ENCODE measurements around the gene ZNF784. TPM values are rescaled to one million over a fixed set of nuclear protein-coding genes. Genes with fewer than 3 reads are reported as not detected.

Gene ZNF784
- total RNA-seq, 1 experiment from 2014 or later = 3.1 TPM

GRCh38 chr19:55593096-55593772 lies 31.1 kb downstream of the ZNF784 start:
- ChIA-PET POLR2A (no interaction called here), CTCF (interaction anchor here (1.1 kb wide), 1 partner anchor 38 kb away, joined by 4 read pairs; no protein-coding TSS in a partner anchor)
- no peak for TF ChIP-seq CTCF (IDR thresholded peaks at IDR 0.05; ENCODE audit: unreplicated experiment)

DNA sequence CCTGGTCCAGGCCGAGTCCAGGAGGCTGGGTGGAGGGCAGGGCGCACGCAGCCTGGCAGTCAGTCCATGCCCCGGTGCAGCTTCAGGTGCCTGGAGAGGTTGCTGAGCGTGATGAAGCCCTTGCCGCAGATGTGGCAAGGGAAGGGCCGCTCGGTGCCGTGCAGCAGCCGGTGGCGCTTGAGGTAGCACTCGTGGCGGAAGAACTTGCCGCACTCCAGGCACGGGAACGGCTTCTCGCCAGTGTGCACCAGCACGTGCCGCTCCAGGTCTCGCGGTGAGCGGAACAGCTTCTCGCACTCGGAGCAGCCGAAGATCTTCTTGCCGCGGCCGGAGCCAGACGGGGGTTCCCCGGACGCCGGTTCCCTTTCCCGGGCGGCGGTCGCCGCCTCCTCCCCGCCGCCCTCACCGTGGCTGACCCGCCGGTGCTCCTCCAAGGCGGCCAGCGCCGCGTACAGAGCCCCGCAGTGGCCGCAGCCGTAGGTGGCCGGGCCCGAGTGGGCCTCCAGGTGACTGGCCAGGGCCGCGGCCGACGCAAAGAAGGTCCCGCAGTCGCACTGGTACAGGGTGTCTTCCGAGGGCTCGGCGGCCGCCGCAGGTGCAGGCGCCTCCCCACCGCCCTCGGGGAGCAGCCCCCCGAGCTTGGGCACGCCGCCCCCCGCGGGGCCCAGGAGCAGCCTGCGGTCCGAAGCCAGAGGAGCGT lies 31.8 kb downstream of the ZNF784 start:
- Mint-ChIP-seq H3K27ac (ENCODE audit: low read depth, unreplicated experiment) (no peak overlapping the region), H3K4me1 (ENCODE audit: insufficient read depth, unreplicated experiment) (peaks cover 6% of the 10 kb centered on the region), H3K4me3 (ENCODE audit: unreplicated experiment) (no peak overlapping the region), H3K27me3 (ENCODE audit: insufficient read depth, unreplicated experiment) (no peaks in the 10 kb centered on the region), H3K9me3 (ENCODE audit: unreplicated experiment) (no peaks in the 10 kb centered on the region), H3K36me3 (ENCODE audit: insufficient read depth, unreplicated experiment) (peaks cover 33% of the 10 kb centered on the region)
- TF ChIP-seq CTCF (IDR thresholded peaks at IDR 0.05; ENCODE audit: unreplicated experiment) = no peak
- CTCF ChIA-PET = interaction anchor here (1.1 kb wide), 1 partner anchor 39 kb away, joined by 4 read pairs; no protein-coding TSS in a partner anchor
- BruUV-seq (replicated peaks) = no TSS peak
- intact Hi-C loops (cut with micrococcal nuclease) = no loop called here
- DNase-seq (ENCODE audit: unreplicated experiment) = no peak
- POLR2A ChIA-PET = no interaction called here

More at GRCh38 chr19:55593096-55593772, 31.1 kb downstream of the ZNF784 start:
- Mint-ChIP-seq H3K36me3 (ENCODE audit: insufficient read depth, unreplicated experiment) (peaks cover 33% of the 10 kb centered on the region), H3K27ac (ENCODE audit: low read depth, unreplicated experiment) (no peak overlapping the region), H3K4me3 (ENCODE audit: unreplicated experiment) (no peak overlapping the region), H3K27me3 (ENCODE audit: insufficient read depth, unreplicated experiment) (no peaks in the 10 kb centered on the region), H3K4me1 (ENCODE audit: insufficient read depth, unreplicated experiment) (peaks cover 10% of the 10 kb centered on the region), H3K9me3 (ENCODE audit: unreplicated experiment) (no peaks in the 10 kb centered on the region)
- no TSS peak for BruUV-seq (replicated peaks)
- intact Hi-C loops (cut with micrococcal nuclease) = no loop called here
- DNase-seq (ENCODE audit: unreplicated experiment) = no peak

GRCh38 chr19:55591555-55591954 lies 32.8 kb downstream of the ZNF784 start:
- Mint-ChIP-seq H3K4me1 (ENCODE audit: insufficient read depth, unreplicated experiment) (no peaks in the 10 kb centered on the region), H3K27ac (ENCODE audit: low read depth, unreplicated experiment) (no peak overlapping the region), H3K27me3 (ENCODE audit: insufficient read depth, unreplicated experiment) (no peaks in the 10 kb centered on the region), H3K4me3 (ENCODE audit: unreplicated experiment) (no peak overlapping the region), H3K36me3 (ENCODE audit: insufficient read depth, unreplicated experiment) (peaks cover 27% of the 10 kb centered on the region), H3K9me3 (ENCODE audit: unreplicated experiment) (no peaks in the 10 kb centered on the region)
- DNase-seq (ENCODE audit: unreplicated experiment) = no peak
- ChIA-PET POLR2A (no interaction called here), CTCF (interaction anchor here (0.5 to 0.8 kb wide), 2 partner anchors 16 to 88 kb away, joined by 3 to 4 read pairs; no protein-coding TSS in a partner anchor)
- no peak for TF ChIP-seq CTCF (IDR thresholded peaks at IDR 0.05; ENCODE audit: unreplicated experiment)
- intact Hi-C loops (cut with micrococcal nuclease) = no loop called here
- BruUV-seq (replicated peaks) = TSS peak; percentile 21

DNA sequence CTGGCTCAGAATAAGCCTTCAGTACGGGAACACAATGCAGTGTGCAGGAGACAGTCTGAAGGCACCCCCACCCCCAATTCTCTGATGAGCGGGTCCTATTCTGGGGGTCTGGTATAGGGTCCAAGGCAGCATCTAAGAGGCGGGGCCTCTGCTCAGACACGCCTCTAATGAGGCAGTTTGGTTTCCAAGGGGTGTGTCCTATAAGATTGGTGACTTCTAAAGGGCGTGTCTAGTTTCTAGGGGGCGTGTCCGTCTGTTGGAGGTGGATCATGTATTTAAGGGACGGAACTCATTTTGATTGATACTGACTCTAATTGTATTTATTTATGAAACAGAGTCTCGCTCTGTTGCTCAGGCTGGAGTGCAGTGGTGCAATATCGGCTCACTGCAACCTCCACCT lies 33.7 kb downstream of the ZNF784 start:
- Mint-ChIP-seq H3K9me3 (ENCODE audit: unreplicated experiment) (no peaks in the 10 kb centered on the region), H3K4me1 (ENCODE audit: insufficient read depth, unreplicated experiment) (peaks cover 1% of the 10 kb centered on the region), H3K27ac (ENCODE audit: low read depth, unreplicated experiment) (no peak overlapping the region), H3K4me3 (ENCODE audit: unreplicated experiment) (no peak overlapping the region), H3K27me3 (ENCODE audit: insufficient read depth, unreplicated experiment) (peaks cover 3% of the 10 kb centered on the region), H3K36me3 (ENCODE audit: insufficient read depth, unreplicated experiment) (peaks cover 21% of the 10 kb centered on the region)
- peak; percentile 31 for DNase-seq (ENCODE audit: unreplicated experiment)
- no peak for TF ChIP-seq CTCF (IDR thresholded peaks at IDR 0.05; ENCODE audit: unreplicated experiment)
- ChIA-PET POLR2A (no interaction called here), CTCF (interaction anchor here (0.6 to 0.8 kb wide), 2 partner anchors 17 to 40 kb away, joined by 3 to 4 read pairs; no protein-coding TSS in a partner anchor)
- BruUV-seq (replicated peaks) = no TSS peak
- intact Hi-C loops (cut with micrococcal nuclease) = no loop called here
